ENCODE results near the gene HMGB3.

The HMGB3 gene

DNA sequence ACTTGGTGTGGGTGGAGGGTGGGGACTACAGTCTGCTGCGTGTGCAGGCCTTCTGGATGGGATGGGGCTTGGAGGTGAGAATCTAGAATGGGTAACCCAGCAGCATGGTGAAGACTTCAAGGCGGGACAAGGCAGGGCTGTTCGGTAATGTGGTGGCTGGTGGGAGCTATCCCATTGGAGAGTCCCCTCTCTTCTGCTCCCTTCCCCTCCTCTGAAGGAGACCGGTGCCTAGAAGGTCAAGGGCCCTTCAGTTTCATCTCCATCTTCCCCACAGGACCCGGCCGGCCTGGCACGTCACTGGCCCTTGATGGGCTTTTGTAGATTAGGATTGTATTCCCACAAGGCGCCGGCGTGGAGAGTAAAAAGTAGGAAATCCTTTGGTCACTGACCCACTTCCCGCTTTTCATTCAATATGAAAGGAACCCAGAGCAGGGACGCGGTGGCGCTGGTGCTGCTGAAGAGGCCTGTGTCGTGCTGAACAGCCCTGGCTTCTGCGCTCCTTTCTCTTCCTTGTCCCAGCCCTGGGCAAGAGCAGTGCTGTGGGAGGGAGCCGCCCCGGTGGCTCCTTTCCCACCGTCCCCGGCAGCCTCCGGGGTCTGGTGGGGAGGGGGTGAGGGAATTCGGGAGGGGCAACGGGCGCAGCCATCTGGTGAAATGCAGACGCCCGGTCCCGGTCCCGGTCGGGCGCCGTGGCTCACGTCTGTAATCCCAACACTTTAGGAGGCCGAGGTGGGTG is 7.3 kb upstream of the HMGB3 start:
- DNase-seq (ENCODE audit: low read depth in 2 of 2): no peak
- no peak overlapping the region for H3K4me3 ChIP-seq (replicated peaks in 1 of 2; ENCODE audit: low read depth in 2 of 2, low read length in 2 of 2)
- TF ChIP-seq, protein P1, sequence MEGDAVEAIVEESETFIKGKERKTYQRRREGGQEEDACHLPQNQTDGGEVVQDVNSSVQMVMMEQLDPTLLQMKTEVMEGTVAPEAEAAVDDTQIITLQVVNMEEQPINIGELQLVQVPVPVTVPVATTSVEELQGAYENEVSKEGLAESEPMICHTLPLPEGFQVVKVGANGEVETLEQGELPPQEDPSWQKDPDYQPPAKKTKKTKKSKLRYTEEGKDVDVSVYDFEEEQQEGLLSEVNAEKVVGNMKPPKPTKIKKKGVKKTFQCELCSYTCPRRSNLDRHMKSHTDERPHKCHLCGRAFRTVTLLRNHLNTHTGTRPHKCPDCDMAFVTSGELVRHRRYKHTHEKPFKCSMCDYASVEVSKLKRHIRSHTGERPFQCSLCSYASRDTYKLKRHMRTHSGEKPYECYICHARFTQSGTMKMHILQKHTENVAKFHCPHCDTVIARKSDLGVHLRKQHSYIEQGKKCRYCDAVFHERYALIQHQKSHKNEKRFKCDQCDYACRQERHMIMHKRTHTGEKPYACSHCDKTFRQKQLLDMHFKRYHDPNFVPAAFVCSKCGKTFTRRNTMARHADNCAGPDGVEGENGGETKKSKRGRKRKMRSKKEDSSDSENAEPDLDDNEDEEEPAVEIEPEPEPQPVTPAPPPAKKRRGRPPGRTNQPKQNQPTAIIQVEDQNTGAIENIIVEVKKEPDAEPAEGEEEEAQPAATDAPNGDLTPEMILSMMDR (IDR thresholded peaks at IDR 0.05; ENCODE audit: low read depth, low read length): no peak

DNA sequence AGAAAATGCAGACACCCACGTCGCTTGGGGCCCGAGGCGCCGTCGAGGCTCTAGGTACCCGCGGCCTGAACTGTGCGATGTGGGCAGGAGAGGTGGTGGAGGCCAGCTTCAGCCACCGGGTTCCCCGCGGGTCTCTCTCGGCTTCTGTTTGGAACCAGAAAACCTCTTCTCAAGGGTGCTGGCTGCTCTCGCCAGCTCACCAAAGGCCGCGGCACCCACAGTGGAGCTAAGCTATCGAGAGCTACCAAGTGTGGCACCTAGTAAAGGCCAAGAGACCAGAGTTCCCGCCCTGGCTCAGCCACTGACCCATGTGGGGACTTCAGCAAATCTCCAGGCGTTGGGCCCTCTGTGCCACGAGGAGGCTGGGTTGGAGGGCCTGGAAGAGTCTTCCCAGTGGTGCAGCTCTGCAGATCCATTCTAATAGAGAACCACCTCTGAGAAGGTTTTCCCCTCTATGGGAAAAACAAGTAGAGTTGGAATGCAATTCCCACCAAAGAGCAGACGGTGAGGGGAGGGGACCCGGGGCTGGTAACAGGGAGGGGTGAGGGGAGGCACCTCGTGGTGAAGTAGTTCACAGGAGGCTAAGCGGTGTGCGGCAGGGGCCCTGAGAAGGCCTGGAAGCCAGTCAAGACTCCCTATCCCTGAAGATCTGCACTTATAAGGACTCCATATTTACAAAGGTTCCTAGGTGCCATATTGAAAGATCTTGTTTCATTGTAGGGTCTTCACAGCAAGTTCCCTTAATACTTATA is 5.5 kb upstream of the HMGB3 start:
- no peak for DNase-seq (ENCODE audit: low read depth in 2 of 2)
- TF ChIP-seq, protein P1 (IDR thresholded peaks at IDR 0.05; ENCODE audit: low read depth, low read length): no peak
- H3K4me3 ChIP-seq (replicated peaks in 1 of 2; ENCODE audit: low read depth in 2 of 2, low read length in 2 of 2): no peak overlapping the region

DNA sequence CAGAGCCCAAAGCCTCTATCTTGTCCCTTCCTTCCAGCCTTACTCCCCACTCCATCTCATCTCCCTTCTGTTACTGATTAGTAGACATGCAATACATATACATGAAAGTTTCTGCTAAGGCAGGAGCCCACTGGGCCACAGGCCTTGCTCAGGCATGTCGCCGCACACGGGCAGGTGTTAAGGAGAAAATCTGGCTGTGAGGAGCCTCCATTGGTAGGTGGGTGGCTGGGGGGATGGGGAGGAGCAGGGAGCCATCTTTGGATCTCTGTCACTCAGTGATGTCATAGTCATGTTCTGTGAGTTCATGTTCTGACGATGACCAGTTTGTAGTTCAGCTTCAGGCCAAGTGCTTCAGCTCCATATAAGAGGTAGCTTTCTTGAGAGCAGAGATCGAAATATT is 2.9 kb upstream of the HMGB3 start:
- TF ChIP-seq, protein P1 (IDR thresholded peaks at IDR 0.05; ENCODE audit: low read depth, low read length): no peak
- DNase-seq (ENCODE audit: low read depth in 2 of 2): no peak
- no peak overlapping the region for H3K4me3 ChIP-seq (replicated peaks in 1 of 2; ENCODE audit: low read depth in 2 of 2, low read length in 2 of 2)

DNA sequence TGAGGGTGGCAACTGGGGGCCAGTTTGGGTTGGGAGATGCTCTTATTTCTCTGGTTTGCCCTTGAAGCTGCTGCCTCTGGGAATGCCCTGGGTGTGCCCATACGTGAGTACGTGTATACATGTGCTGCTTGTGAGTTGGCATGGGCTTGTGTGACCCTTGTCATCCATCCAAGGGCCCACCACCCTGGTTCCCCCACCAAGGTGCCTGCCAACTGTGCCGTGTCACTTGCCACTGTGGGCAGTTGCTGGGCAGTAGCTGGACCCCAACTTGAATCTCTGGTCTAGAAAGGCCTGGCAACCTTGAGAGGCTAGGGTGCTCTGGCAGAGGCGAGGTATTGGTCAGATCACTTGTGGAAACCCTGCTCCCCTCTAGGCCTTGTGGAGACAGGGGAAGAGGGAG is 2.4 kb upstream of the HMGB3 start:
- no peak for DNase-seq (ENCODE audit: low read depth in 2 of 2)
- TF ChIP-seq, protein P1 (IDR thresholded peaks at IDR 0.05; ENCODE audit: low read depth, low read length): no peak
- no peak overlapping the region for H3K4me3 ChIP-seq (replicated peaks in 1 of 2; ENCODE audit: low read depth in 2 of 2, low read length in 2 of 2)

DNA sequence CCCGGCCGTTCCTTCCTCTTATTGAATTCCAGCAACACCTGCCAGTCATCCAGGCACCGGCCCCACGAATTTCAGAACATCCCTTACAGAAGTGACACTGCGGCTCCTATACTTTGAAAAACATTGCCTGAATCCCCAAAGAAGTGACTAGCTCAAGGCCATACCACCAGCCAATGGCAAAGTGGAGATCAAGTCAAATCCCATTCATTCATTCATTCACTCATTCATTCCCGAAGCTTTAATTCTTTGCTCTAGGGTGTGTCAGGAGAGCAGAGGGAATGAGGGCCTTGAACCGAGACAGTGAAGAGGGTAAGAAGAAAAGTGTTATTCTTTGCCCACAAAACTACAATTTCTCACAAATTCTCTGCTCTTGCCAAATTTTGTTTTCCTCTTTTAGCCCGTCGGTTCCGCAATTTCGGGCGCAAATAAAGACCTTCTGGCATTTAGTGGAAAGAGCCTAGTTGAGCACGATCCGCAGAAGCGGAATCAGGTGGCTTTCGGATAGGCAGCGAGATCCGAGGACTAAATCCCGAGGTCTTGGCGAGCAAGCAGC is 824 bp upstream of the HMGB3 start:
- TF ChIP-seq, protein P1 (IDR thresholded peaks at IDR 0.05; ENCODE audit: low read depth, low read length): no peak

DNA sequence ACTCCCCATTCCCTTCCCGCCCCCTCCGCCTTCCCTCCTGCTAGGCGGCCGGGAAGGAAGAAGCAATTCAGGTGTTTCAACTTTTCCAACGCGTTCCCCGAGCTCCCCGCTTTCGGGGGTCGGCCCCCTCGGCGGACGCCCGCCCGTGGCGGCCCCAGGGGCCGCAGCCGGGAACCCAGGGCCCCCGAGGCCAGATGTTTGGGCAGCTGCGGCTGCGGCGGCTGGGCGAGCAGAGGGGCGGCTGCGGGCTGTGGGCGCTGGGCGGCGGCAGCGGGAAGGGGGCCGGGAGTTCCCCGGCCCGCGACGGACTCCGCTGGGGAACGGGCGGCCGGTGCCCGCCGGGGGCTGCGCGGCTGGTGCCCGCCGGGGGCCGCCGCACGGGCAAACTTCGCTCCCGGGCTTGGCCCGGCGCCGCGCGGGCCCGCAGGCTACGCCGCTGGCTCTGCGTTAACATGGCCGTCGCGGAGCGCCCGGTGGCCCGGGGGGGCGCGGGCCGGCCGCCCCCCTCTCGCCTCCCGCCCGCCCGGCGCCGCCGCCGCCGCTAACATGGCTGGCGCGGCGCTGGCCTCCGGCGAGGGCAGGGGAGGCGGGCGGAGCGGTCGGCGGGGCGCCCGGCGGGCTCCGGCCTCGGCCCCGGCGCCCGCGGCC is 510 bp downstream of the HMGB3 start:
- peak overlapping the region; percentile 45 to 61 for H3K4me3 ChIP-seq (replicated peaks in 1 of 2; ENCODE audit: low read depth in 2 of 2, low read length in 2 of 2)
- DNase-seq (ENCODE audit: low read depth in 2 of 2): no peak
- TF ChIP-seq, protein P1 (IDR thresholded peaks at IDR 0.05; ENCODE audit: low read depth, low read length): no peak

More for the DNA sequence above, 824 bp upstream of the HMGB3 start:
- DNase-seq (ENCODE audit: low read depth in 2 of 2): peak in 1 of 2 donors; percentile 2
- peak overlapping the region; percentile 61 to 66 for H3K4me3 ChIP-seq (replicated peaks in 1 of 2; ENCODE audit: low read depth in 2 of 2, low read length in 2 of 2)
